Amygdala (tissue), 56 donors: Measurements from ENCODE around the gene CD109.
"Not testable (repeated sequence)": the region's sequence is repeated elsewhere in the genome, so short reads cannot be mapped to it uniquely, and the experiment has no call there.

ENCODE experiments used
- DNase-seq, 56 donors: peaks; one replicate each; lab custom pipeline; 2025; lab: John Stamatoyannopoulos, UW

CD109 gene

DNA sequence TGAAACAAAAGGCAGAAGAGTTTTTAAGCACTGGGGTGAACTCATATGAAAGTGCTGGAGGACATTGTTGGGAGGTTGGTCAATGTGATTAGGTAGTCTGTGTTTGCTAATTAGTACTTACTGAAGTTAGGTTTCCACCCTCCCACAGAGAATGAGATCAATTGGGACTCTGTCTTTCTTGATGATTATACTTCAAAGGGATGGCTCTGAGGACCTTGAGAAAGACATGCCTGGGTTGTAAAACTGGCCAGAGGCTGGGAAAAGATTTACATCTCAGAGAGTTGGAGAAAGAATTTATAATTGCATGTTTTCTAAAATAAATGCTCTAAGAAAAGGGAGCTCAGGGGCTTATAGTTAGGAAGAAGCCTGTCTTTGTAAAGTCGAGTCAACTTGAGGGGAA, 74.0 kb downstream of the CD109 start:
- DNase-seq = no peak

DNA sequence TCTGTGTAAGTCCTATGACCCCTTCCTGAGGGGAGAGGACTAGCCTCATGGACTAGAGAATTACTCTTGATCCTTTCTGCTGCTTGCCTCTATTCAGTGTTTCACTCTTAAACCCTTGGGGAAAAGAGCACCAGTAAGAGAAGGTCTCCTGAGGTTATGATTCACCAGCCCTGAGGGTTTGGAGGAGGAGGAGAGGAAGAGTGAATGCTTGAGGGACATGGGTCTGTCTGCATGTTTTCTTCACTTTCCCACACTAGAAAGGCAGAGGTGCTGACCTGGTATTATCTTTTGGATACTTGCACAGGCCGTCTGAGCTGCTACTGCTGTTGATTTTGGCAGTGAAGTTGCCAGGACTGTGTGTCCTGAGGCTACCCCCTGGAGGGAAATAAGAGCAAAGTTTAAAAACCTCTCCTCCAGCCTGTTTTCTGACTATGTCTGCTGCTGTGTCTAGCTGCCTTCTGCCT, 78.3 kb downstream of the CD109 start:
- no peak for DNase-seq

DNA sequence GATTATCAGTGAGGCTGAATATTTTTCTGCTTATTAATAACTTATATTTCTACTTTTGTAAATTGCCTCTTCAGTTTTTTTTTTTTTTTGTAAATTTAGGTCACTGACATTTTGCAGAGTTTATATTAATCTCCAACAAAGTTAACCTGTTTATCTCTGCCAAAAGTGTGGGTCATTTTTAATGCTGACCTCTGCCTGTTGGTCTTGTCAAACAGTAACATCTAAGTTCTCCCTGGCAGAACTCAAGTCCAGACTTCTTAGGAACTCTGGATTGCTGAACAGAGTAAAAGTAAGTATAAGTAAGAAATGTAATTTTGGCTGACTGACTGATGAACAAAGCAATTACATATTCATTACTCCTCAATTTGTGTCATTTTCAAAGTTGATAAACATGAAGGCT, 83.9 kb downstream of the CD109 start:
- DNase-seq = no peak

DNA sequence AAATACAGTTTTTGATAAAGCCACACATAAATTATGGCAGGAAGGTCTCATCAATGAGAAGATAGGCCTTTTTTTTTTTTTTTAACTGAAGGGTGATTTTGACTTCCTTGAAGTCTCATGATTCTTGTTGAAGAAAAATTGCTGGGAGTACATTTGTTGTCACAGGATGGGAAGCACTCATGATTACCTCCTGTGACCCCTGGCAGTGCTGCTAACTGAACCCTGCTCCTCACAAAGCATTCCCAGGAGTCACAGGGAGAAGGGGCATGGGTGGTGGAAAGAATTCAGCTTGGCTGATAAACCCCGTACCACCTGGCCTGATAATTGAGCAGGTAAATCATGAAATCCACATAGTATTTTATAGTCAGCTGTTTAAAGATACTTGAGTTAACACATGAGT, 86.9 kb downstream of the CD109 start:
- no peak for DNase-seq

DNA sequence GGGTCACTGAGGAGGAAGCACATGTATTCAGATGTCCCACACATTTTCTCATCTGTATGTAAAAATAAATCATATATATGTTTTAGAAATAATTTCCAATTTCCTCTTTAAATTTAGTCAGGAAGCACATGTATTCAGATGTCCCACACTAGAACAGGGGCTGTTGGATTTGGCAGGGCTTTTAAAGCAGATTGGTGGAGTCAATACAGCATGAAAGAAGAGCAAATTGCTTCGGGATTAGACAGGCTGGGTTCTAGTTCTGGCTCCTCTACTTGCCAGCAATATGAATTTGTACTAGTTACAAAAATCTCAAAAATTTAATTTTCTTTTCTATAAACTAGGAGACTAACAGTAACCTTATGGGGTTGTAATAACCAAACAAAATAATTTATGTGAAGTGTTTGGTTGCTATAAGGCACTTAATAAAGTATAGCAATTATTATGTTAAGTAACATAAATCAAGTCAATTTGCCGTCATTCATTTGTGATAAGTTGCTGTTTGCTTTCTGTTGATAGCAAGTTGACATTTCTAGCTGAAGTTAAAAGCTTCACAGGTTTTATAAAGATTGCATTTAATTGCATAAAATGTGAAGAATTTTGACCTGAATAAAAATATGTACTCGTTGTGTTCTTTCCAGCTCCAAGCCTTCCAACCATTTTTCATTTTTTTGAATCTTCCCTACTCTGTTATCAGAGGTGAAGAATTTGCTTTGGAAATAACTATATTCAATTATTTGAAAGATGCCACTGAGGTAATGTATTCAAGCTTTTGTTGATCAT, 88.9 kb downstream of the CD109 start:
- DNase-seq = no peak

DNA sequence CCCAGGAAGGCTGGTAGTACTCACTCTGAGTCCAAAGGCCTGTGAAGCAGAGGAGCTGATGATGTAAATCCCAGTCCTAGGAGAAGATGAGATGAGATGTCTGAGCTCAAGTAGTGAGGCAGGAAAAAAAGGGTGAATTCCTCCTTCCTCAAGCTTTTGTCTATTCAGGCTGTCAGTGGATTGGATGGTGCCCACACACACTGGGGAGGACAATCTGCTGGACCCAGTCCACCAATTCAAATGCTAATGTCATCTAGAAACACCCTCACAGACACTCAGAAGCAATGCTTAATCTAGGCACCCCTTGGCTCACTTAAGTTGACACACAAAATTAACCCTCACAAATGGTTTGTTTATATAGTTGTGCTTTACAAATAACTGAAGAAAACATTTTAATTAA, 94.6 kb downstream of the CD109 start:
- DNase-seq = no peak

DNA sequence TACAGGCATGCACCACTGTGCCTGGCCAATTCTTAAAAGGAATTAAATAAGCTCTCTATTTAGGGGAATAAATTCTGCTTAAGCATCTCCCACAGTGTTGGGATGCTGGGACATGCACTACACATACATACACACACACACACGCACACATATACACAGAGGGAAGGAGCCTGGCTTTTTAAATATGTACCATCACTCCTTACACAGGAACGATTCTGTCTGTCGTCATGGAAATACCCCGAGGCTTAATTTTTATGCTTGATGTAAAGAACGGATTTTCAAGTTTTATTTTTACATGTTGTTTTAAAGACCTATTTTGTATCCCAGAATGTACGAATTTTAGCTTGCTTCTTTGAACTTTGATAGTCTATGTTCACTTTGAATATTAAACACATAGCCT, 95.3 kb downstream of the CD109 start:
- DNase-seq = no peak

DNA sequence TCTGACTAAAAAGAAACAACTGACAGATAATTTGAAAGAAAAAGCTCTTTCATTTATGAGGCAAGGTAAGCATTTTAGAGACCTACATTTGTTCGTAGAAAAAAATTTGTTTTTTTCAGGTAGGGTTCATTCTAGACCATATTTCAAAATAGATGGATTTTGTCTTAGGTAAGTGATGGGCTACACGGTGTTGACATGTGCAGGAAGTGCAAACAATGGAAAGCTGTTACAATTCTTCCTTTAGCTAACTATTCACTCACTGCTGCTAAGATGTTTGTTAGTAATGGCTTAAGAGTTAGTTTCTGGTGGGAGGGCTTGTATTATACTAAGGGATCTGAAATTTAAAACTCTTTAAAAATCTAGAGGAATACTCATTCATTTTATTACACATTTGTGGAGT, 96.7 kb downstream of the CD109 start:
- DNase-seq = no peak

DNA sequence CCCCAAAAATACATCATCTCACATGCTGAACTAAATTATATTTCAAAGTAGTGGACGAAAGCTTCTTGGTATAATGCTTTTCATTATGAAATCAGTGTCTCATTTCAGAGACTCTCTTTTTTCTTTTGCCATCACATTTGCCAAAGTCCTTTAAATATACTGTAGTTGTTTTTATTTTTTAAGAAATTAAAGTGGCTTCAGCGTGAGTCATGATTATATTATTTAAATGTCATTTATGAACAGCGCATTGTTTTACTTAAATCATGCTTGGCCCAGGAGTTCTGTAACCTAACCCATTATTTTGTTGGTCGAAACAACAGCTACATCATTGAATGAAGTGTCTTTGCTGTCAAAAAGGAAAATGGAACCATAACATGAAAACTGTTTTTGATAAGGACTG, 100.9 kb downstream of the CD109 start:
- DNase-seq = no peak

DNA sequence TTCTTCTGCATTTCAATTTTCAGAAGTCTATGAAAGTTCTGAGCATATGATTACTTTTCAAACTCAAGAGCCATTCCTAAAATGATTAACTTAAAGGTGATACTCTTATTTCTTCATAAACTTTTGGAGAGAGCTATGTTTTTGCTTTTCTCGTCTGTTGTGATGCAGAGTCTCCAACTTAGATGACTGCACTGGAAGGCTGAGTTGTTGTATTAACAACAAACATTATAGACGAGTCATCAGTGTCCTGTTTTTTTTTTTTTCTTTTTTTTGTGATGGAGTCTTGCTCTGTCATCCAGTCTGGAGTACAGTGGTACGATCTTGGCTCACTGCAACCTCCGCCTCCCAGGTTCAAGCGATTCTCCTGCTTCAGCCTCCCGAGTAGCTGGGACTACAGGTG, 101.9 kb downstream of the CD109 start:
- DNase-seq = no peak

DNA sequence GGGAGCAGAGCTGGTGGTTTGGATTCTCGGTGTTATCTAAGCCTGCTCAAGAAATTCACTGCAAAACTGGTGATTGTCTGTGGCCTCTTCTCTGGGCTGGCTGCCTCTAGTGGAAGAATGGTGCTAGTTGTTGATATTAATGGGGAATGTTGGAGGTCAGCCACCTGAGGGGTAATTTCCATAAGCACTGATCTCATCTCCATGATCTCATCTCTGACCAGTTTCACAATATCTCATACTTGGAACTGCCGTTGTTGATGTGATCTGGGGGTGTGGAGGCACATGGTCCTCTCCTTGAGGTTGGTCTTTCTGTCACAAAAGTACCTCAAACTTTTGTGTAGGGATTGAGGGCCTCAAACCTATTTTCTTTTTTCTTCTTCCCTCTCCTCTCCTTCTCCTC, 102.6 kb downstream of the CD109 start:
- DNase-seq = peak in 15 of 56 donors; percentile 1 to 43 (median 13)

DNA sequence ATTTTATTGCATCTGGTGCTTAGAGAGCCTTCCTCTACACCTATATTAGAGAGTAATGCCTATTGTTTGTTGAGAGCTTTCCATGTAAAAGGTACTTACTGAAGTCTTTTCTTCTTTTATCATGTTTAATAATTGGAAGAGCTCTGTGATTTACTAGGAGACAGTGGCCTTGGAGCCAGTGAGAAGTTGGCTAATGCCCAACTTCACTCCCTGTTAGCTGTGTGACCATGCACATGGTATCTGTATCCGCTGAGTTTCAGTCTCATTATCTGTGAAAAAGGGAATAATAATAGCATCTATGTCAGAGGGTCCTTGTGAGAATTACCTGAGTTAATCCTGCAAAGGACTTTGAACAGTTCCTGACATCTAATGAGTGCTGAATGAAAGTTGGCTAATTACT, 105.0 kb downstream of the CD109 start:
- no peak for DNase-seq

DNA sequence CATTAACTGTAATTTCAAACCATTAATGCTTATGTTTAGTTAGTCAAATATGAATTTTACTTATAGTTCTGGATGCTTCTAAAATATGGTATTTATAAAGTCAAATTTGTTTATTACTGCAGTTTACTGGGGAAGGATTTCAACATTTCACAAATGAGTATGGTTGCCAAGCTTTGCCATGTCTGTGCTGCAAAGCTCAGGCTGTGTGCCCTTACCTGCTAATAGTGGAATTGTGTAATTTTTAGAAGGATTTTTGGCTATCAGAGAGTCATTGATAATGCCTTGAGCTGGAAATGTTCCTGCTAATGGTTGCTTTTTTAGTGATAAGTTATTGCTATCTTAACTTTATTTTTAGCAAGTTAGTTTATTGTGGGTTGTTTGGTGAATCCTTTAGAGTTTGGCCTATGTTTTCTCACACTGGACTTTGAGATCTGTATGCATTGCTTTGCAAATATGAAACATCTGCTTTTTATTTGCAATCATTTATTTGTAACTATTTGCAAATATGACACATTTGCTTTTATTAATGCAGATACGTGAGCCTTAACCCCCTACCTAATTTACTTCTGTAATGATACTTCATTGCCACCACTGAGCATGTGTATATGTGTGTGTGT, 105.8 kb downstream of the CD109 start:
- DNase-seq = no peak

DNA sequence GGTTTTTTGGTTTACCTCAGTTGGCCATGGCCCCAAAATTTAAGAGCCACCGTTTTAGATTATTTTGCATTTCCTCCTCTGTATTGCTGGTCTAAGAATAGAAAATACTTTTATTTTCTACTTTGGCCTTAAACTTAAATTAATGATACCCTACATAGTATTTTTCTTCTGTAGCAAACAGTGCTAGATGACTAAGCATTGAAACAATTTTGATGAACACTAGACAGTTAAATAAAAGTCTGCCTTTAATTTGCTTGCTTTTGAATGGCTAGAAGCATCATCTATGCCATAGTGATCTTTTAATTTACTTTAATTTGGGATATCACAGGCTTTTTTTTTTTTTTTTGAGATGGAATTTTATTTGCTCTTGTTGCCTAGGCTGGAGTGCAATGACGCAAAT, 106.4 kb downstream of the CD109 start:
- DNase-seq = no peak

DNA sequence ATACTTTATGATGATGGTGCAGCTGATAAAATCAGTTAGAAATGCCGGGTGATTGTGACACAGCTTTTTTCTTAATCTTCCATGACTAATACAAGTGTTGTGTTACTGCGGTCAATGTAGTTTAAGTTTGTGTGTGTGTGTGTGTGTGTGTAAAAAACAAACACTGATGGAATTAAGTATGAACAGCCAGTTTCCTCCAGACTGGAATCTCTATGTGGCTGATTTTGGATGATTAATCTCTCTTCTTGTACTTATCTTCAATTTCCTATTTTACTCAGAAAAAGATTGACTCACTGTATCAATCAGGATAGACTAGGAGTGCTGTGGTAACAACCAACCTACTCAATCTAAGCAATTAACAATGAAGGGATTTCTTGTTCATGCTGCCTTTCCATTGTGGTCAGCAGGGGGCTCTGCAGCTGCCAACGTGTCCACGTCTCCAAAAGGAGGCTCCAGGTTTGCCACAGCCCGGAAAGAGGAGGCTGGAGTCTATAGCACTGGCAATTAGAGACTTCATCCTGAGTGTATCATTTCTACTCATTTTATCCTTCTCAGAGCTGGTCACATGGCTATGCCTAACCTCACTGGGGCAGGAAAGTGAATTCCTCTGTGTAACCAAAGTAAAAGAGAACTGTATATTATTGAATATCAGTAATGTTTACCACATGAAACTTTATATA, 107.7 kb downstream of the CD109 start:
- DNase-seq = peak in 7 of 56 donors; percentile 1 to 18 (median 8)

DNA sequence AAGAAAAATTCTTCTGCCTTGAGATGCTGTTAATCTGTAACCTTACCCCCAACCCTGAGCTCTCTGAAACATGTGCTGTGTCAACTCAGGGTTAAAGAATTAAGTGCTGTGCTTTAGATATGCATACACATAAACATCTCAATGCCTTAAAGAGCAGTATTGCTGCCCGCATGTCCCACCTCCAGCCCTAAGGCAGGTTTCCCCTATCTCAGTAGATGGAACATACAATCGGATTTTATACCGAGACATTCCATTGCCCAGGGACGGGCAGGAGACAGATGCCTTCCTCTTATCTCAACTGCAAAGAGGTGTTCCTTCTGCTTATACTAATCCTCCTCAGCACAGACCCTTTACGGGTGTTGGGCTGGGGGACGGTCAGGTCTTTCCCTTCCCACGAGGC, 109.2 kb downstream of the CD109 start:
- DNase-seq = not testable (repeated sequence)

DNA sequence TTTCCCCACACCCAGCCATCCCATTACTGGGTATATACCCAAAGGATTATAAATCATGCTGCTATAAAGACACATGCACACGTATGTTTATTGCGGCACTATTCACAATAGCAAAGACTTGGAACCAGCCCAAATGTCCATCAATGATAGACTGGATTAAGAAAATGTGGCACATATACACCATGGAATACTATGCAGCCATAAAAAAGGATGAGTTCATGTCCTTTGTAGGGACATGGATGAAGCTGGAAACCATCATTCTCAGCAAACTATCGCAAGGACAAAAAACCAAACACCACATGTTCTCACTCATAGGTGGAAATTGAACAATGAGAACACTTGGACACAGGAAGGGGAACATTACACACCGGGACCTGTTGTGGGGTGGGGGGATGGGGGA, 110.0 kb downstream of the CD109 start:
- not testable (repeated sequence) for DNase-seq

DNA sequence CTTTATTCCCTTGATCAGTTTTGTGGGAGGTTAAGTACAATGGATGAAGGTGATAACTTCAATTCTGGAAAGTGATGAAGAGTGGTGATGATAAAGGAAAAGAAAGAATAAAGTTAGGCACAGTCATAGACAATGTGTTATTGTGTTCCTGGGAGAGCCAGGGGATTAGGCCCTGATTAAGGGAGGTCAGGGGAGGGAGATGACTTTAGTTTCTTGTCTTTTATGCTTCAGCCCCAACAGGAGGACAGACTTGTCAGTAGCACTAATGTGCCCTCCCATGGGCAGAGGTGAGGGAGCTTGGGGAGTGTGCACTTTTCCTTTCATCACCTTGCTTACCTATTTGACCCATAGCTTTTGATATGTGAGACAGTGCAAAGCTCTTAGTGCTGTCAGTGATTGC, 115.7 kb downstream of the CD109 start:
- DNase-seq = no peak

DNA sequence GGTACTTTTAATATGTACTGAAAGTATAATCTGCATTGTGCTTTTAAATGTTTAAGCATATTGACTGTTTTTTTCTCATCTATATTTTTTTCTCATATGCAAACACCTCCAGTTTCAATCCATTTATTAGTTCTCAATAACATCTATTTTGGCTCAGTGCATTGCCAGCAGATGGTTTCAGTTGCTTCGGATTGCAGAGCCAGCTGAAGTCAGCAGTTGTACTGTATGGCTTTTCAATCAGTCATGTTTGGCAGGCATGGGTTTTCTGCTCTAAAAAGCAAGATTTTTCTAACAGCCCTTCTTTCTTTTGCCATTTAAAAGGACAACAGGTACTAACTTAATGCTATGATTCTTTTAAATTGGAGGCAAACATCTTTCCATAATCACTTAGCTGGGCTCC, 121.2 kb downstream of the CD109 start:
- DNase-seq = peak in 2 of 56 donors; percentile 2 to 5

DNA sequence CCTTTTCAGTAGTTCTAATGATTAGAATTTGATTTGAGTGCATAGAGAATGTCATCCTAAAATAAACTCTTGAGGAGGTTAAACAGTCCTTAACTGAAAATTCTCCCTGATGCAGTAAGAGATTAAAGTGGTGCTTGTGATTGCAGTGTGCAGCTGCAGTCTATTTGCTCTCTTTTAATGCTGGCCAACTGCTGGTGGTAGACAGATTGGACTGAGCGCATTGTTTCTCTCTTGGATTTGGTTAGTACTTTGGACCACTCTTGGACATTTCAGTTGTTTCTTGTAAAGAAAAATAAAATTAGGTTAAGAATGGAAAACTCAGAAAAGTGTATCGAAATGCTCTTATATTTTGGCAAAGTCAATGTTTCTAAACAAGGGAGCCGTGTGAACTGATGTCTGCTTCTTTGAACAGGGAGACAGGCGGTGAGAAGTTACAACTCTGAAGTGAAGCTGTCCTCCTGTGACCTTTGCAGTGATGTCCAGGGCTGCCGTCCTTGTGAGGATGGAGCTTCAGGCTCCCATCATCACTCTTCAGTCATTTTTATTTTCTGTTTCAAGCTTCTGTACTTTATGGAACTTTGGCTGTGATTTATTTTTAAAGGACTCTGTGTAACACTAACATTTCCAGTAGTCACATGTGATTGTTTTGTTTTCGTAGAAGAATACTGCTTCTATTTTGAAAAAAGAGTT, 127.2 kb downstream of the CD109 start:
- peak in 2 of 56 donors; percentile 2 to 3 for DNase-seq

DNA sequence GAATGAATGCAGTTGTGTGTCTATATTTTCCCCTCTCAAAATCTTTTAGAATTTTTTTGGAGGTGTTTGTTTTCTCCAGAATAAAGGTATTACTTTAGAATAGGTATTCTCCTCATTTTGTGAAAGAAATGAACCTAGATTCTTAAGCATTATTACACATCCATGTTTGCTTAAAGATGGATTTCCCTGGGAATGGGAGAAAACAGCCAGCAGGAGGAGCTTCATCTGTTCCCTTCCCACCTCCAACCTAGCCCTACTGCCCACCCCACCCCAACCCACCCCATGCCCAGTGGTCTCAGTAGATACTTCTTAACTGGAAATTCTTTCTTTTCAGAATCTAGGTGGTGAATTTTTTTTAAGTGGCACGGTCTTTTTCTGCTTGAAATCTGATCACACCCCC, 127.8 kb downstream of the CD109 start:
- no peak for DNase-seq
